HepG2 (cell line): ENCODE results near the gene MAPK1. TPM values are rescaled to one million over a fixed set of nuclear protein-coding genes. Genes with fewer than 3 reads are reported as not detected.
A peak's percentile ranks its signal among the peaks of the same experiment; 100 is the strongest.

Experiments
- ASH2L ChIP-seq: fragments of 300-600, 200-600 bp; sonication (generic); IDR thresholded peaks from 2 replicates; pipeline ENCODE4 v1.7.0; 2017; ENCODE audit warnings: low read depth, mild to moderate bottlenecking, moderate library complexity, mixed read lengths, low read length; ENCODE audit not compliant: insufficient read length
- BHLHE40 ChIP-seq: IDR thresholded peaks from 2 replicates; pipeline ENCODE4 v1.6.1; 2011; ENCODE audit warnings: low read length, improper control_type of control experiment
- CBX1 ChIP-seq: IDR thresholded peaks from one replicate; pipeline ENCODE4 v1.6.1; 2016; ENCODE audit warnings: antibody characterized with exemption, low read depth
- CCDC6 ChIP-seq: sonication (generic); formaldehyde crosslinking; IDR thresholded peaks from 2 replicates; pipeline ENCODE4 v1.8.1; 2022; ENCODE audit warnings: mild to moderate bottlenecking, missing genetic modification reagents, moderate library complexity
- GATA4 ChIP-seq: sonication (generic); IDR thresholded peaks from 2 replicates; pipeline ENCODE4 v1.6.1; 2016; ENCODE audit warnings: antibody characterized with exemption, low read depth, borderline replicate concordance
- IRF2 ChIP-seq: IDR thresholded peaks from 2 replicates; pipeline ENCODE4 v1.6.1; 2018; ENCODE audit warnings: missing genetic modification reagents, missing compliant biosample characterization
- IRX3 ChIP-seq: sonication (generic); formaldehyde crosslinking; IDR thresholded peaks from 2 replicates; pipeline ENCODE4 v1.8.1; 2023; ENCODE audit warnings: mild to moderate bottlenecking, low read depth, missing genetic modification reagents, borderline replicate concordance
- KLF16 ChIP-seq, 2 experiments: sonication (generic) in 1 of 2; formaldehyde crosslinking in 1 of 2; IDR thresholded peaks; 2 replicates each; pipeline versions ENCODE4 v1.6.1 to v1.8.0; 2016 to 2023; ENCODE audit warnings: missing genetic modification reagents in 2 of 2, missing compliant biosample characterization in 1 of 2
- MAZ ChIP-seq, 2 experiments: sonication (generic) in 1 of 2; formaldehyde crosslinking in 1 of 2; IDR thresholded peaks; 2 replicates each; pipeline versions ENCODE4 v1.5.0 to v1.6.1; 2012 to 2020; ENCODE audit warnings: low read depth in 2 of 2, mild to moderate bottlenecking in 2 of 2, borderline replicate concordance in 1 of 2, improper control_type of control experiment in 1 of 2, low read length in 1 of 2, missing genetic modification reagents in 1 of 2, moderate library complexity in 1 of 2
- MIER3 ChIP-seq: IDR thresholded peaks from 2 replicates; pipeline ENCODE4 v1.6.1; 2016; ENCODE audit warnings: missing compliant biosample characterization, borderline replicate concordance
- PRMT3 ChIP-seq: sonication (generic); formaldehyde crosslinking; IDR thresholded peaks from 2 replicates; pipeline ENCODE4 v1.8.1; 2022; ENCODE audit warnings: low read depth, mild to moderate bottlenecking, moderate library complexity, missing genetic modification reagents, borderline replicate concordance
- REL ChIP-seq: sonication (generic); formaldehyde crosslinking; conservative IDR thresholded peaks from 2 replicates; pipeline ENCODE4 v1.8.0; 2022; ENCODE audit warnings: mild to moderate bottlenecking, missing genetic modification reagents, moderate library complexity
- REXO4 ChIP-seq: sonication (generic); formaldehyde crosslinking; IDR thresholded peaks from 2 replicates; pipeline ENCODE4 v1.8.0; 2022; ENCODE audit warnings: missing genetic modification reagents, mild to moderate bottlenecking, borderline replicate concordance
- SIX4 ChIP-seq: sonication (generic); formaldehyde crosslinking; IDR thresholded peaks from 2 replicates; pipeline ENCODE4 v1.4.0; 2020; ENCODE audit warnings: missing genetic modification reagents
- SMAD3 ChIP-seq: sonication (generic); formaldehyde crosslinking; IDR thresholded peaks from 2 replicates; pipeline ENCODE4 v1.4.0; 2020; ENCODE audit warnings: missing genetic modification reagents
- ZNF225 ChIP-seq: sonication (generic); formaldehyde crosslinking; IDR thresholded peaks from 2 replicates; pipeline ENCODE4 v1.4.0; 2020; ENCODE audit warnings: mild to moderate bottlenecking, missing genetic modification reagents
- ZNF232 ChIP-seq: sonication (generic); formaldehyde crosslinking; IDR thresholded peaks from 2 replicates; pipeline ENCODE4 v1.4.0; 2020; ENCODE audit warnings: missing genetic modification reagents, borderline replicate concordance
- ZNF430 ChIP-seq: sonication (generic); formaldehyde crosslinking; IDR thresholded peaks from 2 replicates; pipeline ENCODE4 v1.9.0; 2021; ENCODE audit warnings: mild to moderate bottlenecking, missing genetic modification reagents
- ZNF451 ChIP-seq: sonication (generic); formaldehyde crosslinking; IDR thresholded peaks from 2 replicates; pipeline ENCODE4 v1.5.0; 2020; ENCODE audit warnings: mild to moderate bottlenecking, missing genetic modification reagents
- polyA plus RNA-seq, 8 experiments: library from polyadenylated mRNA; depleted of rRNA in 3 of 8; stranded (reverse) in 7 of 8; unstranded in 1 of 8; fragments of >200 nt; fragmentation: Illumina TruSeq in 4 of 8; extraction: Trizol in 4 of 8; gene quantifications; 2 replicates each; pipeline versions ENCODE4 v1.2.1 to v1.2.3, GENCODE V29; 2011 to 2016; ENCODE audit warnings: low read depth in 4 of 8, missing spikeins in 1 of 8, mixed read lengths in 1 of 8; ENCODE audit not compliant: insufficient read depth in 1 of 8
- total RNA-seq, 5 experiments: library from RNA; depleted of rRNA; stranded (reverse); fragments of >200 nt; fragmentation: Illumina TruSeq; extraction: Trizol; gene quantifications; 2 replicates each; pipeline ENCODE4 v1.2.3, GENCODE V29; 2016; ENCODE audit warnings: low read depth in 1 of 5
- TF ChIP-seq, protein P1 (sequence below): sonication (generic); formaldehyde crosslinking; conservative IDR thresholded peaks from 2 replicates; pipeline ENCODE4 v1.8.0; 2022; ENCODE audit warnings: mild to moderate bottlenecking, moderate library complexity, missing genetic modification reagents
- TF ChIP-seq, protein P2 (sequence below): IDR thresholded peaks from 2 replicates; pipeline ENCODE4 v1.6.1; 2012; ENCODE audit warnings: low read length, improper control_type of control experiment
- TF ChIP-seq, protein P3 (sequence below): IDR thresholded peaks from 2 replicates; pipeline ENCODE4 v1.6.1; 2012; ENCODE audit warnings: inconsistent platforms
- TF ChIP-seq, protein P4 (sequence below): IDR thresholded peaks from 2 replicates; pipeline ENCODE4 v1.6.1; 2016

MAPK1 gene
- total and polyA plus RNA-seq, 2 of the 13 experiments (the other 11 are each of a cell fraction or from before 2014, with no cell fraction given): 107 to 114 TPM

DNA sequence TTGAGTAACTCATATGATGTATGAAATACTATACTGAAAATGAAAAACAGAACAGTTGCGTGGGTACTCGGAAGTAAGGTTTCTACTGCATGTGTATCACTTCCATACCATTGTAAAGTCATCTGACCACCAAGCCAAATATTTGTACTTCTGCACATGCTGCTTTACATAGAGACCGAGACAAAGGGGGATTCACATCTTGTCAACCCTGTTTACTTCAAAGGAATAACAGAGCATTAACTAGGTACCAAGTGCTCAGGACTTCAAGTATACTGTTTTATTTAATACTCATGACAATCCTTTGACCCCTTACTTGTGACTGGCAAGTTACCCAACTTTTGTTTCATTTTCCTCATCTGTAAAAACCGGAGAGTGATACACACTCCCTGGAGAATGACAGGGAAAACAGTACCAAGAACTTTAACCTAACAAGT, 9.9 kb downstream of the MAPK1 start (continued):
- TF ChIP-seq KLF16 (CRISPR knock-in tag; IDR thresholded peaks at IDR 0.05): 0 out of 4 replicates have a peak, but pooled peaks of 1 of the 2 experiments have one; percentile 18
- TF ChIP-seq, protein P1, sequence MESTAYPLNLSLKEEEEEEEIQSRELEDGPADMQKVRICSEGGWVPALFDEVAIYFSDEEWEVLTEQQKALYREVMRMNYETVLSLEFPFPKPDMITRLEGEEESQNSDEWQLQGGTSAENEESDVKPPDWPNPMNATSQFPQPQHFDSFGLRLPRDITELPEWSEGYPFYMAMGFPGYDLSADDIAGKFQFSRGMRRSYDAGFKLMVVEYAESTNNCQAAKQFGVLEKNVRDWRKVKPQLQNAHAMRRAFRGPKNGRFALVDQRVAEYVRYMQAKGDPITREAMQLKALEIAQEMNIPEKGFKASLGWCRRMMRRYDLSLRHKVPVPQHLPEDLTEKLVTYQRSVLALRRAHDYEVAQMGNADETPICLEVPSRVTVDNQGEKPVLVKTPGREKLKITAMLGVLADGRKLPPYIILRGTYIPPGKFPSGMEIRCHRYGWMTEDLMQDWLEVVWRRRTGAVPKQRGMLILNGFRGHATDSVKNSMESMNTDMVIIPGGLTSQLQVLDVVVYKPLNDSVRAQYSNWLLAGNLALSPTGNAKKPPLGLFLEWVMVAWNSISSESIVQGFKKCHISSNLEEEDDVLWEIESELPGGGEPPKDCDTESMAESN (CRISPR knock-in tag): no peak
- no peak for TF ChIP-seq IRX3 (CRISPR knock-in tag)
- TF ChIP-seq ZNF430 (CRISPR knock-in tag): no peak
- no peak for TF ChIP-seq GATA4
- TF ChIP-seq REXO4 (CRISPR knock-in tag): no peak
- 0 out of 2 replicates have a peak, but pooled peaks have one; percentile 11 for TF ChIP-seq ZNF232 (CRISPR knock-in tag)
- no peak for TF ChIP-seq CBX1
- TF ChIP-seq, protein P2, sequence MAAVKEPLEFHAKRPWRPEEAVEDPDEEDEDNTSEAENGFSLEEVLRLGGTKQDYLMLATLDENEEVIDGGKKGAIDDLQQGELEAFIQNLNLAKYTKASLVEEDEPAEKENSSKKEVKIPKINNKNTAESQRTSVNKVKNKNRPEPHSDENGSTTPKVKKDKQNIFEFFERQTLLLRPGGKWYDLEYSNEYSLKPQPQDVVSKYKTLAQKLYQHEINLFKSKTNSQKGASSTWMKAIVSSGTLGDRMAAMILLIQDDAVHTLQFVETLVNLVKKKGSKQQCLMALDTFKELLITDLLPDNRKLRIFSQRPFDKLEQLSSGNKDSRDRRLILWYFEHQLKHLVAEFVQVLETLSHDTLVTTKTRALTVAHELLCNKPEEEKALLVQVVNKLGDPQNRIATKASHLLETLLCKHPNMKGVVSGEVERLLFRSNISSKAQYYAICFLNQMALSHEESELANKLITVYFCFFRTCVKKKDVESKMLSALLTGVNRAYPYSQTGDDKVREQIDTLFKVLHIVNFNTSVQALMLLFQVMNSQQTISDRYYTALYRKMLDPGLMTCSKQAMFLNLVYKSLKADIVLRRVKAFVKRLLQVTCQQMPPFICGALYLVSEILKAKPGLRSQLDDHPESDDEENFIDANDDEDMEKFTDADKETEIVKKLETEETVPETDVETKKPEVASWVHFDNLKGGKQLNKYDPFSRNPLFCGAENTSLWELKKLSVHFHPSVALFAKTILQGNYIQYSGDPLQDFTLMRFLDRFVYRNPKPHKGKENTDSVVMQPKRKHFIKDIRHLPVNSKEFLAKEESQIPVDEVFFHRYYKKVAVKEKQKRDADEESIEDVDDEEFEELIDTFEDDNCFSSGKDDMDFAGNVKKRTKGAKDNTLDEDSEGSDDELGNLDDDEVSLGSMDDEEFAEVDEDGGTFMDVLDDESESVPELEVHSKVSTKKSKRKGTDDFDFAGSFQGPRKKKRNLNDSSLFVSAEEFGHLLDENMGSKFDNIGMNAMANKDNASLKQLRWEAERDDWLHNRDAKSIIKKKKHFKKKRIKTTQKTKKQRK: no peak
- TF ChIP-seq SIX4 (CRISPR knock-in tag): no peak
- TF ChIP-seq CCDC6: no peak
- TF ChIP-seq ZNF451 (CRISPR knock-in tag): no peak
- TF ChIP-seq ZNF225: no peak
- TF ChIP-seq PRMT3 (CRISPR knock-in tag): no peak
- peak; percentile 55 for TF ChIP-seq BHLHE40
- TF ChIP-seq, protein P3, sequence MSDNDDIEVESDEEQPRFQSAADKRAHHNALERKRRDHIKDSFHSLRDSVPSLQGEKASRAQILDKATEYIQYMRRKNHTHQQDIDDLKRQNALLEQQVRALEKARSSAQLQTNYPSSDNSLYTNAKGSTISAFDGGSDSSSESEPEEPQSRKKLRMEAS: peak; percentile 76
- 0 out of 2 replicates have a peak, but pooled peaks have one; percentile 40 for TF ChIP-seq IRF2 (CRISPR knock-in tag)
- TF ChIP-seq SMAD3 (CRISPR knock-in tag): no peak
- TF ChIP-seq, protein P4, sequence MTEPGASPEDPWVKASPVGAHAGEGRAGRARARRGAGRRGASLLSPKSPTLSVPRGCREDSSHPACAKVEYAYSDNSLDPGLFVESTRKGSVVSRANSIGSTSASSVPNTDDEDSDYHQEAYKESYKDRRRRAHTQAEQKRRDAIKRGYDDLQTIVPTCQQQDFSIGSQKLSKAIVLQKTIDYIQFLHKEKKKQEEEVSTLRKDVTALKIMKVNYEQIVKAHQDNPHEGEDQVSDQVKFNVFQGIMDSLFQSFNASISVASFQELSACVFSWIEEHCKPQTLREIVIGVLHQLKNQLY (CRISPR knock-in tag): peak; percentile 64
- TF ChIP-seq MAZ (IDR thresholded peaks at IDR 0.05; ENCODE audit: borderline replicate concordance, low read depth, low read length): no peak
- TF ChIP-seq MAZ (CRISPR knock-in tag; IDR thresholded peaks at IDR 0.05; ENCODE audit: low read depth): no peak
- TF ChIP-seq ASH2L: peak; percentile 47
- no peak for TF ChIP-seq REL (CRISPR knock-in tag)
- TF ChIP-seq MIER3: peak; percentile 69; the same call in 1 of the 2 replicates
